Measurements from ENCODE around the gene ZNF146.
"Not testable (repeated sequence)": the region's sequence is repeated elsewhere in the genome, so short reads cannot be mapped to it uniquely, and the experiment has no call there.

The ZNF146 gene

GRCh38 chr19:36214386-36215275 lies at the start of gene ZNF146, which contains the start of gene ZNF565:
ZNF146 (plus strand) TSS chr19:36215106; CDS start chr19:36236441, 21,335 bp downstream.
ZNF565 (minus strand) TSS chr19:36214665; CDS start chr19:36201985, 12,680 bp downstream.
- DNase-seq (ENCODE audit: low read depth), result peak; percentile 97

- DNase-seq (ENCODE audit: low read depth), result no peak
Observed at GRCh38 chr19:36169084-36169760, 45.7 kb upstream of the ZNF146 start.

GRCh38 chr19:36172852-36173251 lies 42.1 kb upstream of the ZNF146 start:
- no peak for DNase-seq (ENCODE audit: low read depth)

- DNase-seq (ENCODE audit: low read depth), result not testable (repeated sequence)
Observed at GRCh38 chr19:36173846-36174245, 41.1 kb upstream of the ZNF146 start.

DNA sequence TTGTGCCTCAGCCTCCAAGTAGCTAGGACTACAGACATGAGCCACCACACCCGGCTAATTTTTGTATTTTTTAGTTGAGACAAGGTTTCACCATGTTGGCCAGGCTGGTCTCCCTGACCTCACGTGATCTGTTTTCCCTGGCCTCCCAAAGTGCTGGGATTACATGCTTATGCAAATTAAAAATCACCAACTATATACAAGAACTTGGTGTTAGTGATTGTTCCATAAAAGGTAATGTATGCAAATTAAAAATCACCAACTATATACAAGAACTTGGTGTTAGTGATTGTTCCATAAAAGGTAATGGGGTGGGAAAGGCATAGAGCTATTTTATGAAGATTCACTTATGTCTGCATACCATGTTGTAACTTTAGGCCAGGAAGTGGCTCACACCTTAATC lies 35.8 kb upstream of the ZNF146 start:
- not testable (repeated sequence) for DNase-seq (ENCODE audit: low read depth)

GRCh38 chr19:36182612-36183244 lies 32.2 kb upstream of the ZNF146 start:
- peak; percentile 9 for DNase-seq (ENCODE audit: low read depth)

- DNase-seq (ENCODE audit: low read depth), result no peak
Observed at GRCh38 chr19:36183245-36183628, 31.7 kb upstream of the ZNF146 start.

DNA sequence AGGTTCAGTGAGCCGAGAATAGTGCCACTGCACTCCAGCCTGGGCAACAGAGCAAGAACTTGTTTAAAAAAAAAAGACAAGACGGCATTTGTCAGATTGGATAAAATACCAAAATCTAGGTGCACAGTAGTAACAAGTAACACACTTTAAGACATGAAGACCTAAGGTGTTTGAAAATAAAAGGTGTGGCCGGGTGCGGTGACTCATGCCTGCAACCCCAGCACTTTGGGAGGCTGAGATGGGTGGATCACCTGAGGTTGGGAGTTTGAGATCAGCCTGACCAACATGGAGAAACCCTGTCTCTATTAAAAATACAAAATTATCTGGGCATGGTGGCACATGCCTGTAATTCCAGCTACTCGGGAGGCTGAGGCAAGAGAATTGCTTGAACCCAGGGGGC lies 28.2 kb upstream of the ZNF146 start:
- DNase-seq (ENCODE audit: low read depth), result not testable (repeated sequence)

DNA sequence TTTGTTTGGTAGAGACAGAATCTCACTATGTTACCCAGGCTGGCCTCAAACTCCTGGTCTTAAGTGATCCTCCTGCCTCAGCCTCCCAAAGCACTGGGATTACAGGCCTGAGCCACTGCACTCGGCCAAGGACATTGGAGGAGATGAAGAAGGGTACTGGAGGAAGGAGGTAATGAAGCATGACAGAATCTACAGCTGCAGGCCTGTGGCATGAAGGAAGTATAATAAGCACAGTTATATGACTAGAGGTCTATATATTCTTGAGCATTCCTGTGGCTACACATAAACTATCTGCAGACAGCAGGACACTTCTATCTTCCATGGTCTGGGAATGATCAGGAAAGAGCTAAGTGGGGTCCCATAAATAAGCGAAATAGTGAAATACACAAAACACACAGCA lies 18.7 kb upstream of the ZNF146 start:
- no peak for DNase-seq (ENCODE audit: low read depth)

GRCh38 chr19:36198119-36198518 lies 16.8 kb upstream of the ZNF146 start:
- no peak for DNase-seq (ENCODE audit: low read depth)

- no peak for DNase-seq (ENCODE audit: low read depth)
Observed at GRCh38 chr19:36201684-36202083, 13.2 kb upstream of the ZNF146 start.

GRCh38 chr19:36203293-36203692 lies 11.6 kb upstream of the ZNF146 start:
- DNase-seq (ENCODE audit: low read depth), result no peak

- DNase-seq (ENCODE audit: low read depth), result no peak
Observed at GRCh38 chr19:36207605-36208252, 7.2 kb upstream of the ZNF146 start.

- DNase-seq (ENCODE audit: low read depth), result no peak
Observed at GRCh38 chr19:36209372-36209771, 5.5 kb upstream of the ZNF146 start.

- DNase-seq (ENCODE audit: low read depth), result no peak
Observed at GRCh38 chr19:36210497-36210896, 4.4 kb upstream of the ZNF146 start.

DNA sequence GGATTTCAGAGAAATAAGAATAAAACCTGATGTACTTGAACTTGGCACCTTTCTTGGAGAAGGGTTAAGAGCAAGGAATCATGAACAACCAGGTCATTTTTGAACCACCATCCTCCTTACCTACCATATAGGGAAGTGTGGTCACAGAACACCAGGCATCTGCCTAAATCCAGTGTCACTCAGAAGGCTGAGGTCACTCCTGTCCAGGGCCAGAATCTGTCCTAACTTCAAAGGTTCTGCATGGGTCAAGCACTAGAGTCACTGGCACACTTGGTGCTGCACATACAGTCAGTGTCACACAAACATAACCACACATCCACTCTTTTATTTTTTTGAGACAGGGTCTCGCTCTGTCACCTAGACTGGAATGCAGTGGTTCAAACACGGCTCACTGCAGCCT lies 2.0 kb upstream of the ZNF146 start:
- DNase-seq (ENCODE audit: low read depth), result no peak

- DNase-seq (ENCODE audit: low read depth), result no peak
Observed at GRCh38 chr19:36215276-36216123, 594 bp downstream of the ZNF146 start.

DNA sequence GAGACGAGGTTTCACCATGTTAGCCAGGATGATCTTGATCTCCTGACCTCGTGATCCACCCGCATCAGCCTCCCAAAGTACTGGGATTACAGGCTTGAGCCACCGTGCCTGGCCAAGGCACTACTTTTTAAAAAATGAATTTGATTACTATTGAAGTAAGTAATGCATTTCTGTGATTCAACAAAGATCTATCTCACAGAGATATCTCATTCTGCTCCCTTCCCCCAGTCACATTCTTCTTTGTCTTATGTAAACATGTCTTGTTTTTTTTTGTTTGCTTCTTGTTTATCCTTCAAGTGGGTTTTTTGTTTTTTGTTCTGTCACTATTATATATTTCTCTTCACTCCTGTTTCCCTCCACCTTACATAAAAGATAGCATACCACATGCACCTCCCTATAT lies 6.6 kb downstream of the ZNF146 start:
- DNase-seq (ENCODE audit: low read depth), result no peak

DNA sequence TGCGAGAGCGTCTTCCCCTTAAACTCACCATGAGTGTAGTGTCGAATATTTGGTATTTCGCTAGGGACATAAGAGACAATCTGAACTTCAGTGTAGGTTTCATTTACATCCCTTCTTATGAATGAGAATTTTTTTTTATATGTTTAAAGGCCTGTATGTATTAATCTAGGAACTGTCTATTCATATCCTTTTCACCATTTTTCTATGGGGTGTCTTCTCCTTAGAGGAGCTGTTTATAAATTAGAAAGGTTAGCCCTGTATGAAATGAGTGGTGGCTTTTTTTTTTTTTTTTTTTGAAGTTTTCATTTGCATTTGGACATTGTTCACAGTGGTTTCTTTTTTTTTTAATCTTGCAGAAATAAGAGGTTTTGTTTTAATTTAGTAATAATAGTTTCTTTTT lies 7.6 kb downstream of the ZNF146 start:
- no peak for DNase-seq (ENCODE audit: low read depth)

DNA sequence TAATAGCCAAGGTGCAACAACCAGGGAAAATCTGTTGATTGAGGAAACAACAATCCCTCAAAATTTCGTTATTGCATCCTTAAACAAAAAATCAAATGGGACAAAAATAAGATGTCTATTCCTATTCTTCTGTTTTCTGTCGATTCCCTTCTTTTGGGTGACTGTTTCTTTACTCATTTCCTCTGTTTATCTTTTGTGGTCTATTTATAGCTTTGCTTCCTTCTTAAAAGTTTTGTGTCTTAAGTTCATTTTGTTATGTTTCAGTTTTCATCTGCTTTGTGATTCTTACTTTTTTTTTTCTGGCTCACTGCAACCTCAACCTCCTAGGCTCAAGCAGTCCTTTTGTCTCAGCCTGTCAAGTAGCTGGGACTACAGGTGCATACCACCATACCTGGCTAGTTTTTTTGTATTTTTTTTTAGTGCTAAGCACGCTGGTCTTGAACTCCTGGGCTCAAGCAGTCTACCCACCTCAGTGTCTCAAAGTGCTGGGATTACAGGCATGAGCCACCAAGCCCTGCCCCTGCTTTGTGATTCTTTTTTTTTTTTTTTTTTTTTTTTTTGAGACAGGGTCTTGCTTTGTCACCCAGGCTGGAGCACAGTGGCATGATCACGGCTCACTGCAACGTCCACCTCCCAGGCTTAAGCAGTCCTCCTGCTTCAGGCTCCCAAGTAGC lies 10.4 kb downstream of the ZNF146 start:
- peak; percentile 13 for DNase-seq (ENCODE audit: low read depth)

GRCh38 chr19:36233626-36234025 lies 18.7 kb downstream of the ZNF146 start:
- not testable (repeated sequence) for DNase-seq (ENCODE audit: low read depth)
